Peyer's patch (tissue), 4 donors: ENCODE data around the gene TRUB2.

Experiments used
- CTCF ChIP-seq, 6 experiments: fragments of 450-650 bp in 4 of 6; fragments of 200-600 bp in 2 of 6; sonication (generic) in 1 of 6; IDR thresholded peaks; one replicate each; pipeline ENCODE4 v1.5.1; 2017 to 2019; ENCODE audit warnings: antibody characterized with exemption in 6 of 6, mild to moderate bottlenecking in 3 of 6, moderate library complexity in 1 of 6
- POLR2A ChIP-seq, 2 donors: fragments of 450-650 bp; IDR thresholded peaks; one replicate each; pipeline ENCODE4 v1.5.1; 2017; ENCODE audit warnings: antibody characterized with exemption in 2 of 2, mild to moderate bottlenecking in 2 of 2, moderate library complexity in 2 of 2

GRCh38 chr9:128370367-128370751 lies 48.1 kb upstream of the TRUB2 start:
- TF ChIP-seq POLR2A (IDR thresholded peaks at IDR 0.05) (no peak), CTCF (IDR thresholded peaks at IDR 0.05) (no peak)
